Stimulated activated CD8-positive, alpha-beta memory T cell treated with anti-CD3 and anti-CD28 coated beads, Interleukin-12 subunit alpha, Interleukin-12 subunit beta, amount 100 ng/mL, for 1 hour (primary cell): ENCODE data around the gene RNU1-2.
"Not testable (repeated sequence)": the region's sequence is repeated elsewhere in the genome, so short reads cannot be mapped to it uniquely, and the experiment has no call there.

Experiments used
- DNase-seq: peaks from one replicate; pipeline ENCODE4 v3.0.0-alpha.2; 2020; ENCODE audit warnings: low read depth

The RNU1-2 gene

DNA sequence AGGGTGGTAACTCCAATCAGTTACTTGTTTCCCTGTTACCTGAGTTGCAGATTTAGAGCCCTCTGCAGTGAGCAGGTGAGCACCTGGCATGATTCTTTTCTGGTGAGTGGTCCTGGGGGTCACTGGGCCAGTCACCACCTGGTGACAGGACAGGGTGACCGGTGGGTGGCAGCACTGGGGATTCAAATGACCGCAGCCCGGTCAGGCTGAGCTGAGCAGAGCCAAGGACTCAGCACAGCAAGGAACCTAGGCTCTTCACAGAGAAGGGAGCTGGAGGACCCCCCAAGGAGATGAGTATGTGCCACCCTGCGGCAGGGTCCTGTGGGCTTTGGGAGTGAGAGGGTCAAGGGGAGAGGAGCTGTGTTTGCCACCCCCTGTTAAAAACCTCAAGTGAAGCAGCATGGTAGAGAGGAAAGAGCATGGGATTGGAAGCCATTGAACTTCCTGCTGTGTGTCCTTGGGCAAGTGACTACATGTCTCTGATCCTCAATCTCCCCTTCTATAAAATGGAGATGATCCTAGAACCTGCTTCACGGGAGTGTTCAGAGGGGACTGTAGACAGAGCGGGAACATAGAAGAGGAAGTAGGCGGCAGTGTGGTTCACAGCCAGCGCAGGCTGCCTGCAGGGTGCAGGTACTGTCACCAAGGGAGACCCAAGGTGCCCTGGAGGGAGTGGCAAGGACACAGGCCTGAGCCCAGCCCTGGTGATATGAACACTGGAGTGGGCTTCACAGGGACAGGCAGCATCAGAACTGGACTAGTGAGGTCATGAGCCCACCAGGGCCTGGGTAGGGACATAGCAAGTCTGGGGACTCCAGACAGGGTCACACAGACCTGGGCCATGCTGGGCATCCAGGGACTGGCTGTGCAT, 16.3 kb downstream of the RNU1-2 start:
- DNase-seq, result not testable (repeated sequence)

DNA sequence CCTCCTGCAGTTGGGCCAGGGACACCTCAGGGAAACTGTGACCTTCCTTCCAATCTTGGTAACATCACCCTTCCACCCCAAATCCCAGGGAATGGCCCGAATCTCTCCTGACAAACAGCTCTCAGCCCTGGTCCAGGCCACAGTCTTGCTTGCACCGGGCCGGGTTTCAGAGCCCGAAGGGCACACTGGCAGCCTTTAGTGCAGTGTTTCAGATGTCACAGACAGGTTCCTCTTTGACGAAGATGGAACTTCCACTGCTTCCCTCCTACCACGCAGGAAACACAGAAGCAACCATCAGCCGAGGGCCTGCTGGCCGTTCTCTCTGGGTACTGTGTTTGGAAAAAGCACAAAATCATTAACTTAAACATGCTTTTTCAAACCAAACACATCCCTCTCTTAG, 17.0 kb downstream of the RNU1-2 start:
- not testable (repeated sequence) for DNase-seq

DNA sequence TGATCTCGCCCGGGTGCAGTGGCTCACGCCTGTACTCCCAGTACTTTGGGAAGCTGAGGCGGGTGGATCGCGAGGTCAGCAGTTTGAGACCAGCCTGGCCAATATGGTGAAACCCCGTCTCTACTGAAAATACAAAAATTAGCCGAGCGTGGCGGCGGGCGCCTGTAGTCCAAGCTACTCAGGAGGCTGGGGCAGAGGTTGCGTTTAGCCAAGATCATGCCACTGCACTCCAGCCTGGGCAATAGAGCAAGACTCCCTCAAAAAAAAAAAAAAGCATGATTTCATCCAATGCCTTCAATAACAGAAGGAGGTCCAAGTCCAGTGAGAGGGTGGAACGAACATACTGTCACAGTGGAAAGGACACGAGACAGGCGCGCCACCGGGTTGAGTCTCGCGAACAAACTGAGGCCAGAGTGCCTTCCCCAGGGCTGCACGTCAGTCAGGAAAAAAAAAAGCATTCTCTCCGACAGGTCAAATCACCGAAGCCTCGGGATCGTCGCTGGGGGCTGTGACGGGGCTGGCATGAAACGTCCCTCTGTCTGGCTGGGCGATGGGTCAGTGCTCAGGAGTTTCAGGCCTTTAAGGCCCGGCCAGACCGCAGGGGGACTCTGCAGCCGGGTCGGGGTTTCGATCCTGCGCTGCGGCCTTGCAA, 17.5 kb downstream of the RNU1-2 start:
- no peak for DNase-seq

DNA sequence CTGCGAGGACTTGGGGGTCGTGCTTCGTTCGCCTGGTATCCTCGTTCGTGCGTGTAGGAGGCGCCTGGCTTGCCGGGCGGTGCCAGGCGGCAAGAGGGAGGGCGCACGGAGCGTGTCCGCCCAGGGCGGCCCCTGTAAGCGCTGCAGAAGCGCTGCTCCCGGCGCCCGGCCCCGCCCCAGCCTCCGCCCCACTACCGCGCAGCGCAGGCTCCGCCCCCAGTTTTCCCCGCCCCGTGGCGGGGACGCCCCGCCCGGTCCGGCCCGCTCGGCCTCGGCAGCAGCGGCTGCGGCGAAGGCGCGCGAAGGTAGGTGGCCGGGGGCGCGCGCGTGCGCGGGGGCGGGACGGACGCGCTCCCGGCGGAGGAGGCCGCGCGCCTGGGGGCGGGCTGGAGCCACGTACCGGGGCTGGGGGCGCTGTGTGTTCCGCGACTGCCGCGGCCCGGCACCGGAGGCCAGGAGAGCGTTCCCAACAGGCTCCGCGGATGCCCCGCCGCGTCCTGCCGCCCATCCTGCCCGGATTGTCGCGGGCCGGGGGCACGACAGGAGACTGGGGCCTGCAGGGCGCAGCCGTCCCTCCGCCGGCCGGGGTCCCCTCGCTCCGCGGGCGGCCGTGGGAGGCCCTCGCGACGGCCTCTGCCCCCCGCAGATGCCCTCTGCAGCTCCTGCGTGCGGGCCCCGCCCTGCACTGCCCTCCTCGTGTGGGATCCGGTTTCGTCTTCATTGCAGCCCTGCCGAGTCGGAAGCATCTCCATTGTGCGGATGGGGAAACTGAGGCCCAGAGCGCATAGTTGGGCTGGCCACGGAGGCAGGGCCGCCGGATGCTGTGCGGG, 18.3 kb downstream of the RNU1-2 start:
- peak; percentile 92 for DNase-seq

DNA sequence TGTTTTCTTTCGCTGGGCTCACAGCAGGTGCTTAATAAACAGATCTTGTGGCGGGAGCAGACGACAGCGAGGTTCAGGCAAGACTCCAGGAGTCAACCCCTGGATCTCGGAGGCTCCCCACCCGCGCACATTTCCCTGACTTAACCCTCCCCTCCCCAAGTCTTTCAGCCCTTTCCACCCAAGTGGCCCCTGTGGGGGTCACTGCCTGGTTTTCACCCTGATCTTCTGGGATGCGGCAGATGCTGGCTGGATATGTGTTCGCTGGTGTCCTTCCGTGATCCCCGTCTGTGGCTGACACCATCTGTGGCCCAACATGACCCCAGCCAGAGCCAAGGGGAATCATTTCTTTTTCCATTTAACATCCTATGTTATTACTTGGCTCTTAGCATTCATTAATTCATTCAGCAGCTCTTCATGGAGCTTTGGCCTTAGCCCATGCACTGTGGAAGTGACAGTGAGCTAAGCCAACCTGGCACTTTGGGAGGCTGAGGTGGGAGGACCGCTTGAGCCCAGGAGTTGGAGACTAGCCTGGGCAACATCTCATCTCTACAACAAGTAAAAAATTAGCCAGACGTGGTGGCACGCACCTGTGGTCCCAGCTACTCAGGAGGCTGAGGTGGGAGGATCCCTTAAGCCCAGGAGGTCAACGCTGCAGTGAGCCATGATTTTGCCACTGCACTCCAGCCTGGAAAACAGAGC, 19.3 kb downstream of the RNU1-2 start:
- not testable (repeated sequence) for DNase-seq

DNA sequence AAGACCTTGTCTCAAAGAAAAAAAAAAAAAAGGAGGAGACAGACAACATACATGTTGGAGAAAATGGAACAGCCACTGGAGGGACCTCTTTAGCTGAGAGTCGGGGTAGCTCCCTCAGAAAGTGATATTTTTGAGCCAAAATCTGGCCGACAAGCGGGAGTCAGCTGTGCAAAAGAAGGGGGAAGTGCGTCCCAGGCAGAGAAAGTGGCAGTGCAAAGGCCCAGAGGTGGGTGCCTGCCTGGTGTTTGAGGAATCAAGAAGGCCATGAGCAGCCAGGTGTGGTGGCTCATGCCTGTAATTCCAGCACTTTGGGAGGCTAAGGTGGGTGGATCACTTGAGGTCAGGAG, 19.8 kb downstream of the RNU1-2 start:
- DNase-seq, result no peak

DNA sequence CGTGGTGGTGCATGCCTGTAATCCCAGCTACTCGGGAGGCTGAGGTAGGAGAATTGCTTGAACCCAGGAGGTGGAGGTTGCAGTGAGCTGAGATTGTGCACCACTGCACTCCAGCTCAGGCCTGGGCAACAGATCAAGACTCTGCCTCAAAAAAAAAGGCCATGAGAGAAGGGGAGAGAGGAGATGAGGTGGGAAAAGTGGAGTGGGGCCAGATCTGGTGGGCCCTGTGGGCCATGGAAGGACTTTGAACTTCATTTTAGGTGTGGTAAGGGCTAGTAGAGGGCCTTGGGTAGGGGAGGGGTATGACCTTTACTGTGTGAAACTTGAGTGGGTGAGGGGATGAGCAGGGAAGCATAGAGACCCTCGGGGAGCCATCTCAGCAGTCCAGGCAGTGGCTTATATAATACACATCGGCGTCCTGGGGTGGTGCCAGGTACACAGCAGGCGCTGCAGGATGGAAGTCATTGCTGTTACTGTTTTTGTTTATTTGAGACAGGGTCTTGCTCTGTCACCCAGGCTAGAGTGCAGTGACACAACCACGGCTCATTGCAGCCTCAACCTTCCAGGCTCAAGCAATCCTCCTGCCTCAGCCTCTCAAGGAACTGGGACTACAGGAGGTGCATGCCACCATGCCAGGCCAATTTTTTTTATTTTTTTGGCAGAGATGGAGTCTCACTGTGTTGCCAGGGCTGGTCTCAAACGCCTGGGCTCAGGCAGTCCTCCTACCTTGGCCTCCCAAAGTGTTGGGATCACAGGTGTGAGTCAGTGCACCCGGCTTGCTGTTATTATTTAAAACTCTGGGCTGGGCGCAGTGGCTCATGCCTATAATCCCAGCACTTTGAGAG, 20.5 kb downstream of the RNU1-2 start:
- DNase-seq, result not testable (repeated sequence)

DNA sequence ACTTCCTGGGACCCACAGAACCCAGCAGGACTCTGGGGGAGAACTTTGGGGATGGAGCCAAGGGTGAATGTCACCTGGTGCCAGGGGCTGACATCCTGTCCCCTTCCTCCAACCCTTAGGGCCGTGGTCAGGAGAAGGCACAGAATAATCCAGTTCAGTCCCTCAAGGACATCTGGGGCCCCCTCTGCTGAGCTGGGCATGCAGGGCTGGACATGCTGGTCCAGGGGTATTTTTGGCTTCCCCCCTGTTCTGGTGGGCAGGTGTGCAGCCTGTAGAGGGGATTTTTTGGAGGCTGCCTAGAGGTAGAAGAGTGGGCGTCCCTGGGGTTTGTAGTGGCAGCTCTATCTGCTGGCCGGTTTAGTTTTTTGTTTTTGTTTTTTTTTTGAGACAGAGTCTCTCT, 22.6 kb downstream of the RNU1-2 start:
- no peak for DNase-seq

DNA sequence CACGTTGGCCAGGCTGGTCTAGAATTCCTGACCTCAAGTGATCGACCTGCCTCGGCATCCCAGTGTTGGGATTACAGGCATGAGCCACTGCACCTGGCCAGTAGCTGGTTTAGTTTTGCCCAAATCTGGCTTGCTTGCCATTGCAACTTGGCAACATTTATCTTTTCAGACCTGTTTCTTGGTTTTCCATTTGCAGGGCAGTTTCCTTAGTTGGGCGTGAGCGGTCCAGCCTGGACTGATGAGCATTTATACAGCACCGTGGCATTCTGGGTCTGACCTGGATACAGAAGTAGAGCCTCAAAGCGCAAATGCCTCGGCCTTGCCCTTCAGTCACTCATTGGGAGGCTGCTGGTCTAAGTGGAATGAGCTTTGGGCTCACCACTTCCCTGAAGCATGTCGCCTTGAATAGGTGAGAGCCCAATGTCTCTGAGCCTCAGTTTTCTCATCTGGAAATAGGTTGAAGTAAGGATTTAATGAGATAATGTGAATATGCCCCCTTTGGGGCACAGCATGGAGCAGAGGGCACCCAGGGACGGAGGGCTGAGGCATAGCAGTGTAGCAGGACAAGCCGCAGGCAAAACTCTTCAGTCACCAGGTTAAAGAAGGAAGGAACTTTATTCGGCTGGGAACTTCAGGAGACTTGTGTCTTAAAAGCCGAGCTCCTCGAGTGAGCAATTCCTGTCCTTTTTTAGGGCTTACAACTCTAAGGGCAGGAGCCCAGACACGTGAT, 23.3 kb downstream of the RNU1-2 start:
- DNase-seq, result not testable (repeated sequence)

DNA sequence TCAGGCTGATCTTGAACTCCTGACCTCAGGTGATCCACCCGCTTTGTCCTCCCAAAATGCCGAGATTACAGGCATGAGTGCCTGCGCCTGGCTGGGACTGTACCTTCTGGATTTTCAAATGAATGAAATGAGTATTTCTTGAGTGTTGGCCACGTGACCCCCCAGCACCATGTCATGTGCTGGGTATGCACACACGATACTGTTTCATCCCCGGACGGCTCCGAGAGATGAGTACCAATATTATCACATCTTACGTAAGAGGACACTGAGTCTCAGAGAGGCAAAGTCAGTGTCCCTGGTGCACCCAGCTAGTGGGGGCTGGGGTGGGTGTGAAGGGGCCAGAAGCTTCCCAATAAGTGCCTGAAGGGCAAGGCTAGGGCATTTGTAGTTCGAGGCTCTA, 25.2 kb downstream of the RNU1-2 start:
- DNase-seq, result no peak

DNA sequence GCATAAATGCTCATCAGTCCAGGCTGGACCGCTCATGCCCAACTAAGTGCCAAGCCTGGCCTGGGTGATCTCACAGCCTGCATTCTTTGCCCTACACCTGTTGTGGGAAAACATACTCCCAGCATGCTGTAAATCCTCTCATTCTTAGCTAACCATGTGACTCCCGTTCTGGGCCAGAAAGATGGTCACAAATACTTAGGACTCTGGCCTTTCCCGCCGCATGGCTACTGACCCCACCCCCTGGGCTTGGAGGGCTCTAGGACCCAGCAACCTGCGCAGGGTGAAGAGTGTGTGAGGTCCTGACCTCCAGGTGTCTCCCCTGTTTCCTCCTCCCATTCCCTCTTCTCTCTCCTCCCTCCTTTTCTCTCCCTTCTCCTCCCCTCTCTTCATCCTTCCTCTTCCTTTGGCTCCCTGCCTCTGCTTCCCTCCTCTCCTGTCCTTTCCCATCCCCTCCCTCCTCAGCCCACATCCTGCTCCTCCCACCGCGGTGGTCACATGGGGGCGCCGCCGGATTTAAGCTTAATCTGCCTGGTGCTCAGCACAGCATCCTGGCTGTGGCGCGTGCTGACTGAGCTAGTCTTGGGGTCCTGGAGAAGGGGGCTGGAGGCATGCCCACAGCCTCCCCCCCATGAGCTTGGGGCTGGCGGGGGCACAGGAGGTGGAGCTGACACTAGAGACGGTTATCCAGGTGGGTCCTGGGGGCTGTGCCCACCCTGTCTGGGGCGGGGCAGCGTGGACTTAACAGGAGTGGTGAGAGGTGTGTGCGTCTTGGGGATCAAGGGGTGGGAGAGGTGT, 25.8 kb downstream of the RNU1-2 start, which contains the start of gene CROCC:
Gene CROCC (plus strand): TSS at position 541 of the 795 bp plus-strand sequence. CDS start 88 bp downstream, at position 629.
- DNase-seq, result no peak

DNA sequence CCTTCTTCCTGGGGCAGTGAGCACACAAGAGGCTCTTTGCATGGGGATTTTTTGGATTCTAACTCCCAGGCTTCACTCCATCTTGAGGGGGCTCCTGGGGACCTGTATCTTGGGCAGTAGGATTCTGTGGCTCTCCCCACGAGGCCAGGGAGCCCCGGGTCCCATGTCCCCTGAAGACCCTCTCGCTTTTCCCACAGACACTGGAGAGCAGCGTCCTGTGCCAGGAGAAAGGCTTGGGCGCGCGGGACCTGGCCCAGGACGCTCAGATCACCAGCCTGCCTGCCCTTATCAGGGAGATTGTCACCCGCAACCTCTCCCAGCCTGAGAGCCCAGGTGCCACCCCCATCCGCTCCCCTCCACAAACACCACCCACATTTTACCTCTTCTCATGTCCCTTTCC, 26.7 kb downstream of the RNU1-2 start:
- DNase-seq, result no peak

DNA sequence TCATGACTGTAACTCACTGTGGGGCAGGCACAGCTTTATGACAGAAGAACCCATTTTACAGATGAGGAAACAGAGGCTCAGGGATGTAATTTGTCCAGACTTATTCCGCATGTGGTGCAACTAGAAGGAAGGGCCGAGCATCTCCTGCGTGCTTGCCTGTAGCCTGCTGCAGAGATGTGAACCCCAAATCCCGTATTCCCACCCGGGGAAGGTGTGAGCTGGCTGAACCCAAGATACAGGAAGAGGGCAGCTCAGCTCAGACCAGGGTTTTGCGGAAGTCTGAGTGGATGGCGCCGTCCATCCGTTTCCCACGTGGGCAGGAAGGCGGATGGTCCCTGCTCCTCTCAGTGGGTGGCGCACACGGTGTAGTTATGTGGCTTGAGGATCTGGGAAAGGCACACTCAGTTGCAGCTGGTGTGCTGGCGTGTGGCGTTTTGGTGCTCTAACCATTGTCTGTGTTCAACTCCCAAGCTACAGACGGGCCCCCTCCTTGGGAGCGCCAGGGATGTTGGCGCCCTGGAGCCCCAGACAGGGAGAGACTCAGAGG, 27.2 kb downstream of the RNU1-2 start:
- DNase-seq, result no peak

DNA sequence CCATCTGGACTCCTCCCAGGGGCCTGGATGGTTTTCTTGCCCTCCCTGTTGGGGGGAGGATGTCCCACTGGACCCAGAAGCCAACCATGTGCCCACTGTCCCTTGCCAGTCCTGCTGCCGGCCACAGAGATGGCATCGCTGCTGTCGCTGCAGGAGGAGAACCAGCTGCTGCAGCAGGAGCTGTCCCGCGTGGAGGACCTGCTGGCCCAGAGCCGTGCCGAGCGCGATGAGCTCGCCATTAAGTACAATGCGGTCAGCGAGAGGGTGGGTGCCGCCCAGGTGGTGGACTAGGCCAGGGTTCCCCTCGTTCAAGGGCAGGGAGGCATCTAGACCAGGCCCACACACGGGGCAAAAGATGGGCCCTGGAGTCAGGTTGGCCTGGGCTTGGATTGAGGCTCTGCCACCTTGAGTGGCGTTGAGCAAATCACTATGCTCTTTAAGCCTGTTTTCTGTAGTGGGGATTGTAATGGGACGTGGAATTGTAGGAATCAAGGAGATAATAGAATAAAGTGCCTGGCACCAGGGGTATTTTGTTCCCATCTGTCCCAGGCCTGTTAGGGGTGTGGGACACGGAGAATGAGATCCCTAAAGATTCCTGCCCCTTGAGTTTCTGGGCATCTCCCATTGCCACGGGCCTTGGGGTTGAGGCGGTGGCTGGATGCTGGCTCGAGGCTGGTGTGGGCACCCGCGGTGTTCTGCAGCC, 28.6 kb downstream of the RNU1-2 start:
- DNase-seq, result no peak

DNA sequence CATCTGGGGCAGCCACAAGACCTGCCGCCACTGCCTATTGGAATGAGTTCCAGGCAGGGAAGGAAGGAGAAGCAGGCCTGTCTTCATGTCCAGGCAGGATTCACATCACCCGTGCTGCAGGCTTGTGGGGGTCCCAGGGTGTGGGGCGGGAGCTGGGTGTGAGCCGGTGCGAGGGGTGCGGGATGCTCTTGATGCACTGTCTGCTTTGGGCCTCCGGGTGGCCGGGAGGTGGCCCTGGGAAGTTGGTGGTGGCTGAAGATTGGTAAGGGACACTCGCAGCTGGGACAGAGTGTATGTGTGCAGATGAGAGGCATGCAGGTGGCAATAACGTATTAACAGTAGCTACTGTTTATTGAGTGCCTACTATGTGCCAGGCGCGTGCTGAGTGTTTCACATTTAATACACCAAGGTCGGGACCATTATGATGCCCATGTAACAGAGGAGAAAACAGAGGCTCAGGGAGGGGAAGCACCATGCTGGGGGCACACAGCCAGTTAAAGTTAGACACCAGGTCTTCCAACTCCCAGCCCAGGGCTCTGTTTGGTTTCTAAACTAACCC, 29.2 kb downstream of the RNU1-2 start:
- no peak for DNase-seq

DNA sequence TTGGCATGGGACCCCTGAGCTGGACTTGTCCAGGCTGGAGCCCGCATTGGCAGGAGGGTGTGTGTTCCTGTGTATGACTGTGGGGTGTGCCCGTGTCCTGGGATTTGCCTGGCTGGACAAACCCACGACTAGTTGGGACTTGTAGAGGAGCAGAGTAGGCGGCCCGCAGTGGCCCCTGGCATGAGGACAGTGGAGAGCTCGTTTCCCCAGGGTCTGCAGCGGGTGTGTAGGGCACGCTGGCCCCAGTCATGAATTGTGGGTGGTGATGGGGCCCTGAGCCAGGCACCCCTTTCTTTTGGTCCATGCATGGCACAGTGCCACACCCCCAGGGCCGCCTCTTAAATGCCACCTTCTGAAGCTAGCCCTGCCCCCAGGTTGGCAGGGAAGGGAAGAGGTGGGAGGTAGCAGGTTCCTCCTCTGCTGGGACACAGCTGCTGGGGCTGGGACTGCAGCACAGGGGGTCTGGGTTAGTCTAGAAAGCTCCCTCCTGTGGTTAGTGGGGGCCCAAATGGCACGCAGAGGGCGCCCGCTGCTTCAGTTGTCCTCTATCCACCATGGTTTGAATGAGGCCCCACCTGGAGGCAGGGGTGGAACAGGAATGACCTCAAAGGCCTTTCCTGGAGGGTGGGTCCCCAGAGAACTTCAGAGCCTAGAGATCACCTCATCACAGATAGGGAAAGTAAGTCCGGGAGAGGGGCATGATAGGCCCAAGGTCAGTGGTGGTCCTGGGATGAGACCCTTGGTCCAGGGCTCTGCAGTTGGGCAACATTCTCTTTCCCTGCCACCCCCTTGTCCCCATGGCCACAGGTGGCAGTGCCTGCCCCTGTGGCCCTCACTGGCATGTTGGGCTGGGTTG, 30.1 kb downstream of the RNU1-2 start:
- DNase-seq, result no peak

DNA sequence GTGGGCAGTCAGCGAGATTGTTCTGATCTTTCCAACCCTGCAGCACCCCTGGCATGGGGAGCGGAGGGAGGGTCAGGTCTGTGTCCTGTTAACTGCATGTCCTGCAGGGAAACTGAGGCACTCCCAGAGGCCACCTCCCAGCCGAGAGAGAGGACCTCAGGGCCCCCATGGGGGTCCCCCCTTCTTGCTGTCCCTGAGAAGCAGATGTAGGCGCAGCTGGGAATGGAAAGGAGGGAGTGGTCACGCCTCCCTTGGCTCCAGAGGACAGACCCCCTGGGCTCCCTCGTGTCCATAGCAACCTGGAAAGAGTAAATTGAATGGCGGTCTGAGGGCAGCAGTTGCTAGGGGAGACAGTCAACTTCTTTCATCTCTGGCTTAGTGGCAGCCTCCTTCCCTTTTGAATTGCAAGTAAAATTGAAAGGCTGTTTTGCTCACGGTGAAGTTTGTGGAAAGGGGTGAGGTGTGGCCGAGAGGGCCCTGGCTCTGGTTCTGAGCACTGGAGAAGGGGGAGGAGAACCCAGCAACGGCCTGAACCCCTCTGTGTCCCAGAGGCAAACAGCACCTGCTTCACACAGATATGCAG, 30.8 kb downstream of the RNU1-2 start:
- DNase-seq, result no peak
